Mesothelial cell of epicardium (in vitro differentiated cells): ENCODE results near the gene FSIP1. TPM values are rescaled to one million over a fixed set of nuclear protein-coding genes. Genes with fewer than 3 reads are reported as not detected.

Experiments
- DNase-seq, 2 experiments: peaks; one replicate each; pipeline ENCODE4 v3.0.0; 2021; ENCODE audit warnings: low spot score in 2 of 2; ENCODE audit not compliant: unreplicated experiment in 2 of 2
- H3K27ac Mint-ChIP-seq: 2 replicates; pipeline ENCODE4 v1.8.0; 2021; ENCODE audit warnings: mixed read lengths
- H3K27me3 Mint-ChIP-seq: 2 replicates; pipeline ENCODE4 v1.8.0; 2021; ENCODE audit warnings: low read depth, mixed read lengths
- H3K36me3 Mint-ChIP-seq: 2 replicates; pipeline ENCODE4 v1.8.0; 2021; ENCODE audit warnings: mixed read lengths
- H3K4me1 Mint-ChIP-seq: 2 replicates; pipeline ENCODE4 v1.8.0; 2021; ENCODE audit warnings: mixed read lengths
- H3K4me3 Mint-ChIP-seq: 2 replicates; pipeline ENCODE4 v1.8.0; 2021; ENCODE audit warnings: mild to moderate bottlenecking, moderate library complexity, mixed read lengths
- H3K9me3 Mint-ChIP-seq: 2 replicates; pipeline ENCODE4 v1.8.0; 2021; ENCODE audit warnings: mixed read lengths
- total RNA-seq: library from RNA; stranded (reverse); gene quantifications from 3 replicates; pipeline ENCODE4 v1.2.1, GENCODE V29; 2021
- TF ChIP-seq, protein P1 (sequence below): fragments of 200-600 bp; sonication (generic); IDR thresholded peaks from one replicate; pipeline ENCODE4 v1.5.0; 2021; ENCODE audit warnings: antibody characterized with exemption; ENCODE audit not compliant: unreplicated experiment

The FSIP1 gene
- total RNA-seq, 1 donor from 2014 or later, result 0.74 TPM

DNA sequence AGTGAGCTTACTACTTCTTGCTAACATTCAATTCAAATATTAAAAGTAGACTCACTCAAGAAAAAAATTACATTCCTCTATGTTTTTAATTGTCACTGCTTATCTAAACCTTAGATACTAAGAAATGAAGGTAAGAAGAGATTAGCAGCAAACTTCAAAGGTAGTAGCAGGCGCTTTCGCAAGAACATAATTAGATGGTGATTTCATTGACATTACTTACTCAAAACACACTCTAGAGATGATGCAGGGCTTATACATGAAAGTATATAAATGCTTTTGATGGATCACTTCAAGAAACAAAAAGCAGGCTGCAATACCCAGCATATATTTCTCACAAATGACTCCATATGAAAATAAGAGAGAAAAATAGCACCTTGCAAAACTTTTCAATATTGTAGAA is 86.8 kb downstream of the FSIP1 start:
- Mint-ChIP-seq H3K4me1 (peaks cover 63% of the 10 kb centered on the region), H3K27ac (peak overlapping the region; percentile 22), H3K9me3 (no peaks in the 10 kb centered on the region), H3K27me3 (no peaks in the 10 kb centered on the region), H3K36me3 (no peaks in the 10 kb centered on the region), H3K4me3 (no peak overlapping the region)
- TF ChIP-seq, protein P1, sequence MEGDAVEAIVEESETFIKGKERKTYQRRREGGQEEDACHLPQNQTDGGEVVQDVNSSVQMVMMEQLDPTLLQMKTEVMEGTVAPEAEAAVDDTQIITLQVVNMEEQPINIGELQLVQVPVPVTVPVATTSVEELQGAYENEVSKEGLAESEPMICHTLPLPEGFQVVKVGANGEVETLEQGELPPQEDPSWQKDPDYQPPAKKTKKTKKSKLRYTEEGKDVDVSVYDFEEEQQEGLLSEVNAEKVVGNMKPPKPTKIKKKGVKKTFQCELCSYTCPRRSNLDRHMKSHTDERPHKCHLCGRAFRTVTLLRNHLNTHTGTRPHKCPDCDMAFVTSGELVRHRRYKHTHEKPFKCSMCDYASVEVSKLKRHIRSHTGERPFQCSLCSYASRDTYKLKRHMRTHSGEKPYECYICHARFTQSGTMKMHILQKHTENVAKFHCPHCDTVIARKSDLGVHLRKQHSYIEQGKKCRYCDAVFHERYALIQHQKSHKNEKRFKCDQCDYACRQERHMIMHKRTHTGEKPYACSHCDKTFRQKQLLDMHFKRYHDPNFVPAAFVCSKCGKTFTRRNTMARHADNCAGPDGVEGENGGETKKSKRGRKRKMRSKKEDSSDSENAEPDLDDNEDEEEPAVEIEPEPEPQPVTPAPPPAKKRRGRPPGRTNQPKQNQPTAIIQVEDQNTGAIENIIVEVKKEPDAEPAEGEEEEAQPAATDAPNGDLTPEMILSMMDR, result no peak
- DNase-seq, result no peak

DNA sequence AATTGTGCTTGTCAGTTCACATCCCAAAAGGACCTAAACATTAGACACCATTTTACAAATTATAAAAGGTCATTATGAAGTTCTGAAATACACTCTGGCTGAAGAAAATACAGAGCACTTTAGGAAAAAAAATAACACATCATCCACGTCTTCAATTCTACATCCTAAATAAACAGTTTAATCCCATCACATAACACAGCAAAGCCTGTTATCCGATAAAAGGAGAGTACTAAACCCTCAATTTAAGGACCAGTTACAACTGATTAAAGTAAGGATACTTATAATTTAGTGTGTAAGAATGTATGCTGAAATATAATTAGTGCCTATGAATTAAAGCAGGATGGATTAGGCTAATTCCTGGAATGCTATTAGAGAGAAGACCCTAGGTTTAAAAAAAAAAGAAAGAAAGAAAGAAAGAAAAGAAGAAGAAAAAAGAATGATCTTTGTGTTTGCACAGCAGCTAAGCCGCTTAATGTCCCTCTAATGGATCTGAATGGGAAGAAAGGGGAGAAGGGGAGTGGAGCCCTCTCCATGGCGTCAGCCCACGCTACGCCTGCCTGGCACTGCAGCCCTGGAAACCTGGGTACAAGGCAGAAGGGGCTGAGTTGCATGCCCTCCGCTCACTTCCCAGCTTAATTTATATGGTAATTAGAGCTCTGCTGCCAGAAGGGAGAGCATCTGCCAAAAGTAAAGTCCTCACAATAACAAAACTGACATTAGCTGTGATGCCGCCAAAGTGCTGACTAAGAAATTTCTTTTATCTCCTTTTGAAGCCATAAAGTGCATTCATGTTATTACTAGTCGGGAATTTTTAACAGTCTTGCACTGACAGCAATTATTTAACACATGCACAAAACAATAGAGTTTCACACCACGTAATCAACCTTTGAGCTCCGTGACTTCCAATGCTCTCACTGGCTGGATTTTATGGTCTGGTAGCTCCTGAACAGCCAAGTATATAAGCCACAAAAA is 90.0 kb downstream of the FSIP1 start:
- H3K4me1 Mint-ChIP-seq, result peaks cover 47% of the 10 kb centered on the region
- no peaks in the 10 kb centered on the region for H3K9me3 Mint-ChIP-seq
- no peaks in the 10 kb centered on the region for H3K27me3 Mint-ChIP-seq
- H3K4me3 Mint-ChIP-seq, result peak overlapping the region; percentile 36
- TF ChIP-seq, protein P1, result no peak
- H3K27ac Mint-ChIP-seq, result peak overlapping the region; percentile 60
- H3K36me3 Mint-ChIP-seq, result no peaks in the 10 kb centered on the region
- no peak for DNase-seq

DNA sequence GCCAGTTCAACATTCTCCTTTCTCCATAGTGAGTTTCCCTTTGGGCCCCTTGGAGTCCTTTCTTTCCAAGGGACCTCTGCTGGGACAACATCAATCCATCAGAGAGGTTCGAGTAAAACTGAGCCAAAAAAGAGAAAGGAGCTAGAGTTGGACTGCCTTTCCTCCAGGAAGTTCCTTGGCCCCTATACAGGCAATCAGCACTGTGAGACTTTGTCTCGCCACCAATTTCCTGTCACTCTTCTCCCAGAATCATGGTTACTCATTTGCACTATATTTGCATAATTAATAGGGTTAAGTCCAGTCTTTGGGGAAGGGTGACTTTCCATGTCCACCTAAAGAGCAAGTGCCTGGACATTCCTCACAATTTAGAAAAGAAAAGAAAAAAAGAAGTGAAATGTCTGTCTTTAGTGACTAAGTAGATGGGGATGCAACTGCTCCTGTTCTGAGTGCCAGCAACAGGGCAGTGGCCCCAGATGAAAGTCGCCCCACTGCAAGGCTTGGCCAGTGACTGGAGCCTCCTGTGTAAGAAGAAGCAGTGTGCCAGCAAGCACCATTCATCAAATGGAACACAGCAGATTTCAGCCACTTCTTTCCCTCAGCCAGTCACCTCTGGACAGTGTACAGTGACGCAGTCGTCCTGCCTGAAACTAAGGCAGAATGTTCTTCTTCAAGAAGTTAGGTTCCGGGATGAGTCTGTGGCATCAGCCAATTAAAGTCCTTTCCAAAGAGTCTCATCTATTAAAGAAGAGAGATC is 91.6 kb downstream of the FSIP1 start:
- Mint-ChIP-seq H3K4me3 (no peak overlapping the region), H3K27ac (peak overlapping the region; percentile 37)
- DNase-seq, result no peak

DNA sequence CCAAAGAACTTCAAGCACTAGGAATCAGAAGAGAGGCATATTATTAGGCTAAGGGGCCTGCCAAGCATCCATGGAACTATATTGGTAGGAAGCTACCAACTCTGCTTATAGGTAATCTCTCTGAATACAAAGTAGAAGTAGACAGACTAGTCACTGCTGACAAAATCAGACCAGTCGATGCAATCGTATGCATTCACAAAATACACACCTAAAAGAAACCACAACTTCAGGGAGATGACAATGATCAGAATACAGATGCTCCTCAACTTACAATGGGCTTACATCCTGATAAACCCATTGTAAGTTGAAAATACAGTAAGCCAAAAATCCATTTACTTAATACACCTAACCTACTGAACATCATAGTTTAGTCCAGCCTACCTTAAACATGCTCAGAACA is 94.7 kb downstream of the FSIP1 start:
- peaks cover 31% of the 10 kb centered on the region for H3K4me1 Mint-ChIP-seq
- H3K36me3 Mint-ChIP-seq, result no peaks in the 10 kb centered on the region
- no peak overlapping the region for H3K4me3 Mint-ChIP-seq
- no peak overlapping the region for H3K27ac Mint-ChIP-seq
- no peaks in the 10 kb centered on the region for H3K9me3 Mint-ChIP-seq
- H3K27me3 Mint-ChIP-seq, result no peaks in the 10 kb centered on the region
- DNase-seq, result no peak
- TF ChIP-seq, protein P1, result no peak

More for the DNA sequence above, 91.6 kb downstream of the FSIP1 start:
- Mint-ChIP-seq H3K36me3 (no peaks in the 10 kb centered on the region), H3K27me3 (no peaks in the 10 kb centered on the region), H3K4me1 (peaks cover 40% of the 10 kb centered on the region), H3K9me3 (no peaks in the 10 kb centered on the region)
- TF ChIP-seq, protein P1, result no peak

DNA sequence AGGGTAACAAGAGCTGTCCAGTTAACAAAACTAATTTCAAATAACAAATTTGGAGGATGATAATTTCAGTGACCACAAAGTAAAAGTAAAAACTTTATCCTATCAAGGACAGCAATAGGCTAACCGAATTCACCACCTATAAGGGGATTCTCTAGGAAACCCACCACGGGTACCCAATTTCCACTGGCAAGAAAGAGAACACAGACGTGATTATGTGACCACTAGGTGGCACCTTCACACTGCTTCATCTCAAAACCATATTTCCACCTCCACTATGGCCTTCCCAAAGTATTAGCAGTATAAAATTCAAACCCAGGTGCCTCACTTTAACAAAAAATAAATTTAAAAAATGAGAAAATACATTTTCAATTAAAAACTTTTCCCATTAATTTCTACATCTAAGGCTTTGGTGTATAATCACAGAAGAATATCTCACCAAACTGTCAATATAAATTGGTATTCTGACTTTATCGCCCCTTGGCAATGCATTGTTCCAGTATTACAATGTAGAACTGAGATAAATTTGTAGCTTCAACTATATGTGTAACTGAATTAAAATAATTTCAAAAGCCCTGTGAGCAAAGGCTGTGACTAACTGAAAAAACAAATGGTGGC is 96.5 kb downstream of the FSIP1 start:
- Mint-ChIP-seq H3K27ac (no peak overlapping the region), H3K9me3 (no peaks in the 10 kb centered on the region), H3K4me1 (peaks cover 20% of the 10 kb centered on the region), H3K27me3 (no peaks in the 10 kb centered on the region), H3K36me3 (no peaks in the 10 kb centered on the region), H3K4me3 (no peak overlapping the region)
- no peak for DNase-seq
- TF ChIP-seq, protein P1, result peak; percentile 90
